ENCODE data around the gene ERN2.

GRCh38 chr16:23701045-23701444 is 12.0 kb downstream of the ERN2 start:
- TF ChIP-seq POLR2A (IDR thresholded peaks at IDR 0.05) (no peak), CTCF (IDR thresholded peaks at IDR 0.05) (no peak)

All from right lobe of liver (tissue), 4 donors.